ENCODE results near the gene ARMC9. TPM values are rescaled to one million over a fixed set of nuclear protein-coding genes. Genes with fewer than 3 reads are reported as not detected.
A peak's percentile ranks its signal among the peaks of the same experiment; 100 is the strongest.

ARMC9 gene
- total RNA-seq, 1 experiment from 2014 or later: 38.3 TPM

- no peak for DNase-seq (ENCODE audit: low read depth)
These were observed 183.7 kb downstream of the ARMC9 start for GRCh38 chr2:231382116-231382515.

GRCh38 chr2:231383416-231384108, 185.1 kb downstream of the ARMC9 start:
- DNase-seq (ENCODE audit: low read depth): no peak

- DNase-seq (ENCODE audit: low read depth): no peak
These were observed 185.6 kb downstream of the ARMC9 start for GRCh38 chr2:231384109-231384435.

- DNase-seq (ENCODE audit: low read depth): no peak
These were observed 186.5 kb downstream of the ARMC9 start for GRCh38 chr2:231384970-231385369.

GRCh38 chr2:231385429-231385828, 187.0 kb downstream of the ARMC9 start:
- no peak for DNase-seq (ENCODE audit: low read depth)

GRCh38 chr2:231386446-231386845, 188.0 kb downstream of the ARMC9 start:
- peak; percentile 58 for DNase-seq (ENCODE audit: low read depth)

GRCh38 chr2:231387904-231388724, 189.7 kb downstream of the ARMC9 start:
- peak; percentile 90 for DNase-seq (ENCODE audit: low read depth)

GRCh38 chr2:231388725-231389346, 190.4 kb downstream of the ARMC9 start:
- no peak for DNase-seq (ENCODE audit: low read depth)

GRCh38 chr2:231390667-231391066, 192.2 kb downstream of the ARMC9 start:
- DNase-seq (ENCODE audit: low read depth): no peak

- DNase-seq (ENCODE audit: low read depth): no peak
These were observed 193.6 kb downstream of the ARMC9 start for GRCh38 chr2:231391981-231392380.

- DNase-seq (ENCODE audit: low read depth): no peak
These were observed 194.2 kb downstream of the ARMC9 start for GRCh38 chr2:231392431-231393148.

- DNase-seq (ENCODE audit: low read depth): no peak
These were observed 195.0 kb downstream of the ARMC9 start for GRCh38 chr2:231393149-231394131.

GRCh38 chr2:231394211-231395141, 196.0 kb downstream of the ARMC9 start:
- DNase-seq (ENCODE audit: low read depth): peak; percentile 50

- DNase-seq (ENCODE audit: low read depth): no peak
These were observed 197.0 kb downstream of the ARMC9 start, which contains the start of gene B3GNT7 for GRCh38 chr2:231395188-231396057. Gene B3GNT7 (plus strand): TSS chr2:231395710. CDS start chr2:231395804, 94 bp downstream.

- no peak for DNase-seq (ENCODE audit: low read depth)
These were observed 197.8 kb downstream of the ARMC9 start for GRCh38 chr2:231396058-231396821.

- peak; percentile 38 for DNase-seq (ENCODE audit: low read depth)
These were observed 198.8 kb downstream of the ARMC9 start for GRCh38 chr2:231397011-231397927.

- DNase-seq (ENCODE audit: low read depth): no peak
These were observed 199.5 kb downstream of the ARMC9 start for GRCh38 chr2:231397928-231398294.
